Measurements from ENCODE around the gene SUZ12. TPM values are rescaled to one million over a fixed set of nuclear protein-coding genes. Genes with fewer than 3 reads are reported as not detected.
"Not testable (repeated sequence)": the region's sequence is repeated elsewhere in the genome, so short reads cannot be mapped to it uniquely, and the experiment has no call there.

Gene SUZ12
- total RNA-seq (2014; rRNA removed; shearing (Covaris generic)): 25.0 and 27.5 TPM in 2 replicates

DNA sequence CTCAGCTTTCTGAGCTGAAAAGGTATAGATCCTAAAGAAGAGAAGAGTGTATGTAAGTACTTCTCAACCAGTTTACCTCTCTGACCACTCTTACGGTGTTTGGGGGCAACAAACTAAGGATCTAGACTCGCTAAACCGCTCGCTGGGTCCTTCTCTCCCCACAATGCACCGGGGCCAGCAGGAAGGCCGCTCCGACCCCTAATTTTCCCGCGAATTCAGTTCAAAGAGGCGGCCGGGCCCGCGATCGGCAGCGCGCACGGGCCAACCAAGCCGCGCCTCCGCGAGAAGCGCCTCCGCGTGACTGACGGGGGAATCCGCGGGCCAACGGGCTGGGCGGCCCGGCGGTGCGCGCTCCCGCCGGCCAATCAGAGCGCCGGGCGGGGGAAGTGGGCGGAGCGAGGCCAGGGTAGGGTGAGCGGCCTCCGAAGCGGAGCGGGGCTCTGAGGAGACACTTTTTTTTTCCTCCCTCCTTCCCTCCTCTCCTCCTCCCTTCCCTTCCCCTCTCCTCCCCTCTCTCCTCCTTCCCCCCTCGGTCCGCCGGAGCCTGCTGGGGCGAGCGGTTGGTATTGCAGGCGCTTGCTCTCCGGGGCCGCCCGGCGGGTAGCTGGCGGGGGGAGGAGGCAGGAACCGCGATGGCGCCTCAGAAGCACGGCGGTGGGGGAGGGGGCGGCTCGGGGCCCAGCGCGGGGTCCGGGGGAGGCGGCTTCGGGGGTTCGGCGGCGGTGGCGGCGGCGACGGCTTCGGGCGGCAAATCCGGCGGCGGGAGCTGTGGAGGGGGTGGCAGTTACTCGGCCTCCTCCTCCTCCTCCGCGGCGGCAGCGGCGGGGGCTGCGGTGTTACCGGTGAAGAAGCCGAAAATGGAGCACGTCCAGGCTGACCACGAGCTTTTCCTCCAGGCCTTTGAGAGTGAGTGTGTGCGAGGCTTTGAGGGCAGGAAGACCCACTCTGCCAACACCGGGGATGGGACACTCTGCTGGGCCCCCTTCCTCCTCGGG lies at the start of gene SUZ12:
SUZ12 (plus strand) TSS at position 393 of the 995 bp plus-strand sequence; CDS start at position 633, 240 bp downstream.
- DNase-seq (ENCODE audit: low read depth): peak; percentile 92

DNA sequence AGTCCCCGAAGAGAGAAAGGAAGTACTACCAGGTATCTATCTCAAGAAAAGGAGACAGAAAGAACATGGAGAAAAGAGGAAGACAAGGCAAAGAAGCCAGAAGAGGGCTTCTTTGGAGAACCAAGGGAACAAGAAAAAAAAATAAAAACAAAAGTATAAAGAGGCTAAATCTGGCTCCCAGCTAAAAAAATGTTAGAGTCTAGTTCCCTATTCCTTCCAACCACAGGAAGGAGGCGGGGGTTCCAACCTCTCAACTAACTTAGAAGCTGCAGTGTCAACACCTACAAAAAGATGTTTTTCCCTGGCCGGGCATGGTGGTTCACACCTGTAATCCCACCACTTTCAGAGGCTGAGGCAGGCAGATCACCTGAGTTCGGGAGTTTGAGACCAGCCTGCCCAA lies 48.7 kb upstream of the SUZ12 start:
- no peak for DNase-seq (ENCODE audit: low read depth)

DNA sequence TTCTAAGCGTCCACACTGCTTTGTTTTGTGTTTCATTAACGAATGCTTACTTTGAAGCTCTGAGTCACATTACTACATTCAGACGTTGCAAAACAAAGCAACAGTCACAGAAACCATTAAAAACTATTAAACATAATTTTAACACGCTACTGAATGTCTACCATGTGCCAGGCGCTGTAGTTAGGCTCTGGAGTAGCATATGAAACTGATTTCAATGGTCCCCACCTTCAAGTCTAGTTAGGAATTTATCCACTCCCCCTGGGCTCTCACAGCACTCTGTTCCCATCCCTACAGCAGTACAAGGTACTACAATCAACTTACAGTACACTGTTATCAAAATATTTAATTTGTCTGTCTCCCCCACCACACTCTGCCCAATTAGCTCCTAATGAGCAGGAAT lies 35.9 kb upstream of the SUZ12 start:
- no peak for DNase-seq (ENCODE audit: low read depth)

DNA sequence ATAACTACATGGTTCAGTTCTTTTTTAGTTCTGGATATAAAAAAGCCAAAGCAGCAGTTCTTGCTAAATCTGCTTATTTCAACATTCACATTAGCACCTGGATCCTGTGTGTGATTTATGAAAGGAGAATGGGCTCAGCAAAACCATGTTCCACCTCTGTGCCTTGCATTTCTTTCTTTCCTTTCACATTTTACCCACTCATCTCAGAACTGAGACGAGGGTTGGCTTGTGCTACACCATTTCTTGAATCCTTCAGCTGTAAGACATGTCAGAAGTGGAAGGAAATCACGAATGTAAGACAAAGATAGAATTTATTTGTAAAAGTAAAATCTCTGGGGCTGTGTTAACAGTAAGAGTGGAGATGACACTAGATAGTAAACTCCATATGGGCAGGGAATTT lies 34.1 kb upstream of the SUZ12 start:
- no peak for DNase-seq (ENCODE audit: low read depth)

DNA sequence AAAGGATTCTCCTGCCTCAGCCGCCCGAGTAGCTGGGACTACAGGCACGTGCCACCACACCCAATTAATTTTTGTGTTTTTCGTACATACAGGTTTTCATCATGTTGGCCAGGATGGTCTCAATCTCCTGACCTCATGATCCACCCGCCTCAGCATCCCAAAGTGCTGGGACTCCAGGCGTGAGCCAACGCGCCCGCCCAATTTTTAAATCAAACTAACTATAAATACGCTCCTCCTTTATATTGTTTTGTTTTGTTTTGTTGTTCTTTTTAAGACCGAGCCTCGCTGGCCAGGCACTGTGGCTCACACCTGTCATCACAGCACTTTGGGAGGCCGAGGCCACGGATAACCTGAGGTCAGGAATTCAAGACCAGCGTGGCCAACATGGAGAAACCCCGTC lies 33.4 kb upstream of the SUZ12 start:
- no peak for DNase-seq (ENCODE audit: low read depth)

DNA sequence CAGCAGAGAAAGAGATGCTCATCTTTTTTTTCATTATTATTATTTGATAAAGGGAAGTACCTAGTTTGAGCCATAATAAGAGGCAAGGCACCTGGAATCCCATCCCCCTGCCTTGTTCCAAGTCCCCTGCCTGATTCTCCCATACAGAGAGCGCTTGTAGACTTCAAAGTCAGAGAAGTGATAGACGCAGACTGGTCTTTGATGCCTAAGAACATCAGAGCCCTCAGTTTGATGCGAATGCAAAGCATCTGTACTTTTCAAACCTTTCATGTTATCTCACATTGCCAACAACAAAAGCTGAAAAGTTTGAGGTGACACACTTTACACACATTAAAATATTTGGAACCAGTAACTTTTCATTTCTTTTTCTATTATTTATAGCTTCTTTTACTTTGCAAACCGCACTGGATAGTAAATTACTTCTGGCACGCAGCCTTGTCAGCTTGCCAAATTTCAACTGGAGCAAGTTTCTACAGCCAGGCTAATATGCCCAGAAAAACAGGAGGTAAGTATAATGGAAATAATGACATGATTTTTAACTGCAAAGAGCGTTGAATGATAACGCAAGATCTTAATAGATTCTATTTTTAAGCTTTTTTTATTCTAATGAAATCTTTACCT lies 29.4 kb upstream of the SUZ12 start:
- peak; percentile 41 for DNase-seq (ENCODE audit: low read depth)

DNA sequence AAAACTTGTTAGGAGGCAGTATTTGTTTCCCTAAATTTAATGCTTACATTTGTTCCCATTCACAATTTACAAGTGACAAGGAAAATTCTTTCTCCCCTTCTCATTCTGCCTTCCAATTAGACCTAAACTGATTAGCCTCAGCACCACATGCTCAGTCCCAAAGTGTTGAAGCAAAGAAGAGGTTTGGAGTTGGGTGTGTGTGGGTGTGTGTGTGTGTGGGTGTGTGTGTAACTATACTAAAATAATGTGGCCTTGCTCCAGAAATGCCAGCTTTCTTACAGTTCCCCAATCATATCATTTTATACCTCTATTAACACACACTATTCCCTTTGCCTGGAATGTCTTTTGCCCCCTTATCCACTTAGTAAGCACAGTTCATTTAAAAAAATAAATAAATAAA lies 28.4 kb upstream of the SUZ12 start:
- DNase-seq (ENCODE audit: low read depth): no peak

DNA sequence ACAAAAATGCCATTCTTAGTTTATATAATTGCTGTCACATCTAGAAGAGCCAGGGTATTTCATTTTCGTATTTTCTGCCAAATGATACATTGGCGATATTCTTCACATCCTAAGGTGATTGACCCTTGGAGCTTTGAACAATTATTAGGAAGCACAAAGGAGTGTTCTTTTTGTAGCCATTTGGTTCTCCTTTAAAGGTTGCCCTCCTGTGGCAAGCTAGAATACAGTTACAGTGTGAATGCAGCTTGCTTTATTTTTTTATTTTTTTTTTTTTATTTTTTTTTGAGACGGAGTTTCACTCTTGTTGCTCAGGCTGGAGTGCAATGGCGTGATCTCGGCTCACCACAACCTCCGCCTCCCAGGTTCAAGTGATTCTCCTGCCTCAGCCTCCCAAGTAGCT lies 24.1 kb upstream of the SUZ12 start:
- peak; percentile 30 for DNase-seq (ENCODE audit: low read depth)

DNA sequence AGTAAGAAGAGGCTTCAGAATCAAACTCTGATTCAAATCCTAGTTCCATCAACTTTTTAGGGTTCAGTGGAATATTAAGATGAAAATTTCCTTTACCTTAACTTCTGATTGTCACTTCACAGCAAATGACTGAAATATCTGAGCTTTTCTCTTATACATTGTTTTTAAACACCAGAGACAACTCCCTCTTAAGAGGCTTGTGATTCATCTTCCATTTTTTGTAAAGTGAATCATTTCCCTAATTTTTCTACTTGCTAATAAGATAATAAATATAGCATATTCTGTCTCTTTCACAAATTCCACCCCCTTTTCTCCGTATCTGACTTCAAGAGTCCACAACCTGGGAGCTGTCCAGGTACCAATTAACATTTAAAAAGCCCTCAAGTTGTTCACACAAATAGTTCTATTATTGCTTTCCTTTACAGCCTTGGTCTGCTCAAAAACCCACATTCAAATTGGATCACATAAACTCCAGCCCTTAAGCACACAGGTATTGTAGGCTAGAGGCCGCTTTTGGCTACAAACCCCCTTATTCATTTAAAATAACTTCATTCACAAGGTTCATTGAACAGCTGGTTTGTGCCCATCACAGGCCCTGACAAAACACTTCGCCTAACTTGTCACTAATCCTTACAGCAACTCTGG lies 21.2 kb upstream of the SUZ12 start:
- no peak for DNase-seq (ENCODE audit: low read depth)

DNA sequence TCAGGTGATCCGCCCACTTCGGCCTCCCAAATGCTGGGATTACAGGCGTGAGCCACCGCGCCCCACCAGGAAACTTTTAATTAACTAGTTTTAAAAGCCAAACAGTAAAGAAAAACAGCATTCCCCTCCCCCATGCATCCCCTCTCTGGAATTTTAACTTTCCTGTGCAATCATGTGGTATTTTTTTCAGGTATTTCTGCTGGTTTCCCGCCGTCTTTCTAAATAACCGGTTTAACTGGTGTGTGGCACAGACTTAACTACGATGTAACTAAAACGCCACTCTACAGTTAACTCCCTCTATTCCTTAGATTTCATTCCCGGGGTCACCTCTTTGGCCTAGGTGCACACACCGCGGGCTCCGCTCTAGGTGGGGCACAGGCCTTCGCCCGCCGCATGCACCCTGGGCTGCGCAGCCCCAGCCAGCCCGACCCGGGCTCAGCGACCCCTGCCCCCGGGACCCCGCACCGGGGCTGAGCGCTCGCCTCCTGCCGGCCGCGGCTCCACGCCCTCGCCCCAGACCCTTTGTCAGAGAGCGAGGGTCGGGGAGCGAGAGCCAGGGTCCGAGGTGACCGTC lies 20.2 kb upstream of the SUZ12 start:
- no peak for DNase-seq (ENCODE audit: low read depth)

DNA sequence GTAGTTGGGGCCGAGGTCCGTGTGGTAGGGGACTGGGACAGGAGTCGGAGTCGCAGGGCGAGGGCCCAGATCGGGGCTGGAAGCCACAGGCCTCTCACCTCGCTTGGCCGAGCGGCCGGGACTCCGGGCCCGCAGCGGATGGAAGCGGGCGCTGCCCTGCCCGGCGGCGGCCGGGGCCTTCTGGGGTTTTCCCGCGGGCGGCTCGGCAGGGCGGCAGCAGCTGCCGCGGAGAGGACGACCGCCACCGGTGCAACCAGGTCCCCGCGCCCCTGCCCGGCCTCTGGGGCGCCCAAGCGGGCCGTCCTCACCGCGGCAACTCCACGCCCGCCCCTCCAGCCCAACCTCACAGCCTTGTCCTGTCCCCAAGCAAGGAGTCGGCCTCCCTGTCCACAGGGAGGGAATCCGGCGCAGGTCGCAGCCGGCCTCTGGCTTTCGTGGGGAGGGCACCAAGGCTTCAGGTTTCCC lies 19.7 kb upstream of the SUZ12 start:
- no peak for DNase-seq (ENCODE audit: low read depth)

DNA sequence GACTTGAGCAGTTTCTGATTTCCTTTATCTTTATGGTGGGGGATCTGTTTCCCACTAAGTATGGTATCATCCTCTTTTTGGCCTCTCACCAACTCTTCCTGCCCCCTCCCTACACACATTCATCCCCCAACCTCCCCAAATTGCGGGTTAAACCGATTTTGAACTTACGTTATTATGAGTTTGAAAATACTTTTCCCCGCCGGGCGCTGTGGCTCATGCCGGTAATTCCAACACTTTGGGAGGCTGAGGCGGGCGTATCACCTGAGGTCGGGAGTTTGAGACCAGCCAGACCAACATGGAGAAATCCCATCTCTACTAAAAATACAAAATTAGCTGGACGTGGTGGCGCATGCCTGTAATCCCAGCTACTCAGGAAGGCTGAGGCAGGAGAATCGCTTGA lies 19.1 kb upstream of the SUZ12 start:
- DNase-seq (ENCODE audit: low read depth): not testable (repeated sequence)

DNA sequence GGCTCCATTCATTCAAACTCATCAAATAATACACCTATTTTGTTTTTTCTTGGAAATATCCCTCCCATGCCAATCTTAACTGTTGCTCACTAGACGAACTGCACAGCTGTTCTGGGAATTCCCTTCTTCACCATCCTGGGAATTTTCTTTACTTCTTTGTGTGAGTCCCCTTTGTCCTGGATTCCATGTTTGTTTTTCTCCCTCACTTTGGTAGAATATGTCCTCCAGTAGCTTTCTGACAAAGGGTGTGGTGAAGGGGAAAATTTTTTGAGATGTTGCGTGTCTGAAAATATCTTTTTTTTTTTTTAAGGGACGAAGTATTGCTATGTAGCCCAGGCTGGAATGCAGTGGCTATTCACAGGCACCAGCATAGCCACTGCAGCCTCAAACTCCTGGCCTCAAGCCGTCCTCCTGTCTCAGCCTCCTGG lies 18.1 kb upstream of the SUZ12 start:
- DNase-seq (ENCODE audit: low read depth): peak; percentile 69

DNA sequence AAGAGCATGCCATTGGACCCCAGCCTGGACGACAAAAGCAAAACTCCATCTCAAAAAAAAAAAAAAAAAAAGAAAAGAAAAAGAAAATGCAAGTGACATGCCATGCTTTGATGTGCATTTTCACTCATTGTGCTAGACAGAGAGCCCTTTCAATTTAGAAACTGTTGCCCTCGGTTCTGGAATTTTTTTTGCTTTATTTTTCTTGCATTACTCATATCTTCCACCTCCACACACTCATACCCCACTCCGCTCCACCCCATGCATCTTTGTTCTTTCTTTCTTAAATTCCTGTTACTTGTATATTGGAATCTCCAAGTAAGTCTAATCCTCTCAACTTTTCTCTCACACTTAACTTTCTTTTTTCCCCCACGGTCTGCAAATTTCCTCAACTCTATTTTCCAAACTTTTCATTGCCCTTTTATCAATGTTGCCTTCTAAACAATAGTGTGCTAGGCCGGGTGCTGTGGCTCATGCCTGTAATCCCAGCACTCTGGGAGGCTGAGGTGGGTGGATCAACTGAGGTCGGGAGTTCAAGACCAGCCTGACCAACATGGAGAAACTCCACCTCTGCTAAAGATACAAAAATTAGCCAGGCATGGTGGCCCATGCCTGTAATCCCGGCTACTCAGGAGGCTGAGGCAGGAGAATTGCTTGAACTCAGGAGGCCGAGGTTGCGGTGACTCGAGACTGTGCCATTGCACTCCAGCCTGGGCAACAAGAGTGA lies 16.8 kb upstream of the SUZ12 start:
- peak; percentile 63 for DNase-seq (ENCODE audit: low read depth)

DNA sequence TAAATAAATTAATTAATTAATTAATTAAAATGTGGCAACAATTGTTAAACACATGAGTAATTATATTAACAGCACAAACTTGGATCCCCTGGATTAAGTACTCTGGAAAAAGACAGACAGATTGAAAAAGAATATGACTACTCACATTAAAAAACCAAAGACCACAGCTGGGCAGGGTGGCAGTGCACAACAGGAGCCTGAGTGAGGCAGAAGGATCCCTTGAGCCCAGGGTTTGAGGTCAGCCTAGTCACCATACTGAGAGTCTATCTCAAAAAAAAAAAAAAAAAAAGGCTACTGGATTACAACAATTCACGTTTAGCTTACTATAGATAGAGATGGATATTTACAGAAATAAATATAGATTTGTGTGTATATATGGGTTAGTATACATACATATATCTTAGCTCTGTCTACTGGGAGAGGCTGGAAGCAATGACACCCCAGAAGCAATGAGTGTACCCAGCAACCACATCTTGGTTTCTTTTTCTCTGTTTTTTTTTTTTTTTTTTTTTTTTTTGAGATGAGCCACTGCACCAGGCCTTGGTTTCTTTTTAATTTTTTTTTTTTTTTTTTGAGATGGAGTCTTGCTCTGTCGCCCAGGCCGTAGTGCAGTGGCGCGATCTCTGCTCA lies 10.6 kb upstream of the SUZ12 start:
- DNase-seq (ENCODE audit: low read depth): no peak

DNA sequence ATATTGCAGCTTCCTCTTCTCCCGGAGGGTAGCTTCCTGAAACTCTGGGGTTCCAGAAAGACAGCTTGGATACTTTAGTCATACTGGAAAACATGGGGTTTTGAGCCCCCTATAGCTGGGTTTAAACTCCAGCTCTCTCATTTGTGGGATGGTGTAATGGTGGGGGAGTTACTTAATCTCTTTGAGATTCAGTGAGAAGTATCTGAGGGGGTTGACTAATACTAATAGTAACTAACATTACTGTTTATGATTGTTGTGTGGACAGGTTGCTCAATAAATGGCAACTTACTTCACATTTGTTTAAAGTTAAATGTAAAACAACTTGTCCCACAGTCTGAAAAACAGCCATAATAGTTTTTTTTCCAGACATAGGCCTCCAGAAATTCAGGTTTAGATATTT lies 5.1 kb upstream of the SUZ12 start:
- no peak for DNase-seq (ENCODE audit: low read depth)

DNA sequence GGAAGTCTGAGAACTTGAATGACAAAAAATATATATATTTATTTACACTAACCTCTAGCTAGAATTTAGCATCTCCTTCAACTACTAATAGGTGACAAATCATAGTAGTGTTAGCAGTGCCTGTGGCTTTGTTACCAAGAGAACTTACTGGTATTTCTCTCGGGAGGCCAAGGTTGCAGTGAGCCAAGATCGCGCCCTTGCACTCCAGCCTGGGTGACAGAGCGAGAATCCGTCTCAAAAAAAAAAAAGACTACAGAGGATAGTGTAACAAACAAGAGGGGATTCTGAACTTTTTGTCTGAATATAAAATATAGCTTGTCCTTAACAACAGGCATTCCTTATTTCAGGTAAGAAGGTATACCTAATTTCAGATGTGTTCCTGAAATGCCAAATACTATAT lies 1.3 kb upstream of the SUZ12 start:
- no peak for DNase-seq (ENCODE audit: low read depth)

DNA sequence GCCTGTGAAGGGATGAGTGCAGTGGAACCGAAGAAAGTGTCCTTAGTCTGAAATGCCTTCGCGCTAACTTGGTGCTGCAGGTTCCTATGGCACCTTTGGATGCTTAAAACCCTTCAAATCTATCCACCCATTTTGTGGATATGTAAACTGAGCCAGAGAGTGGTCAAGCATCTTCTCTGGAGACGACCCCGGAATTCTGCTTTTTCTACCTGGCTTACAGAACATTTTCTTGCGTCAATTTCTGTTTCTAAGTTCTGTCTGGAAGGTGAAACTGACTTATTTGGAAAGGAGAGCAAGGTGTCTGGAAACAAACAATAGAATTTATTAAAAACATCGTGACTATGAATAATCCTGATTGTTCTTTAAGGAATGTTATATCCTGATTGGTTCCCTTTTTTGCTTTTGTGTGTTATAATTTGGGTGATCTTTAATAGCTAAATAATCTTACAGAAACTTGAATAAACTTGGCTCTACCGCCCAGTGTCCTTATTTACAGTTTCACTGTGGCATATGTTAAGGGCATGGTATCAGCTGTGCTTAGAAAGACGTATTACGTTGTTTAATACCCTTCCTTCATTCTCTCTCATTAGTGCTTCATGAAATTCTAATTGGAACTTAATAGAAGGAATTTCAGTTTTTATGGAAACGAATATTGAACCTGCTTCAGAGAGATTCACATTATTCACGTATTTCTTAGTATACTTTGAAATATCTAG lies 1.3 kb downstream of the SUZ12 start:
- not testable (repeated sequence) for DNase-seq (ENCODE audit: low read depth)

DNA sequence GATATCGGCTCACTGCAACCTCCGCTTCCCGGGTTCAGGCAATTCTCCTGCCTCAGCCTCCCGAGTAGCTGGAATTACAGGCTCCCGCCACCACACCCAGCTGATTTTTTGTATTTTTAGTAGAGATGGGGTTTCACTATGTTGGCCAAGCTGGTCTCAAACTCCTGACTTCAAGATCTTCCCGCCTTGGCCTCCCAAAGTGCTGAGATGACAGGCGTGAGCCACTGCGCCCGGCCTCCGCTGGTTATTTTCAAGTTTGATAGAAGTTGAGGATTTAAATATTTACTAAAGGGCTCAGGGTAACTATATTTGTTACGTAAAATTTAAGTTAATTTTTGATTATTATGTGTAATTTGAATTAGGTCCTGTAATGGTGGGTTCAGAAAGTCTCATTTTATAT lies 5.1 kb downstream of the SUZ12 start:
- not testable (repeated sequence) for DNase-seq (ENCODE audit: low read depth)

DNA sequence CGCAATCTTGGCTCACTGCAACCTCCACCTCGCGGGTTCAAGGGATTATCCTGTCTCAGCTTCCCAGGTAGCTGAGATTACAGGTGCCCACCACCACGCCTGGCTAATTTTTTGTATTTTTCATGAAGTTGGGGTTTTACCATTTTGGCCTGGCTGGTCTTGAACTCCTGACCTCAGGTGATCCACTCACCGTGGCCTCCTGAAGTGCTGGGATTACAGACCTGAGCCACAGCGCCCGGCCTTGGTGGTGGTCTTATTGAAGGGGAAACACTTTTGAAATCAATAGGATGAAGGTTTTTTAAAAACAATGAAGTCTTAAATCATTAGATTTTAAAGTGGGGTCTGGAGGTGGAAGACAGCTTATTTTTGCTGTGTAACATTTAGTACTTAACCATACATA lies 5.6 kb downstream of the SUZ12 start:
- not testable (repeated sequence) for DNase-seq (ENCODE audit: low read depth)
